ENCODE results near the gene DGLUCY.
A peak's percentile ranks its signal among the peaks of the same experiment; 100 is the strongest.
"Not testable (repeated sequence)": the region's sequence is repeated elsewhere in the genome, so short reads cannot be mapped to it uniquely, and the experiment has no call there.

Gene DGLUCY

DNA sequence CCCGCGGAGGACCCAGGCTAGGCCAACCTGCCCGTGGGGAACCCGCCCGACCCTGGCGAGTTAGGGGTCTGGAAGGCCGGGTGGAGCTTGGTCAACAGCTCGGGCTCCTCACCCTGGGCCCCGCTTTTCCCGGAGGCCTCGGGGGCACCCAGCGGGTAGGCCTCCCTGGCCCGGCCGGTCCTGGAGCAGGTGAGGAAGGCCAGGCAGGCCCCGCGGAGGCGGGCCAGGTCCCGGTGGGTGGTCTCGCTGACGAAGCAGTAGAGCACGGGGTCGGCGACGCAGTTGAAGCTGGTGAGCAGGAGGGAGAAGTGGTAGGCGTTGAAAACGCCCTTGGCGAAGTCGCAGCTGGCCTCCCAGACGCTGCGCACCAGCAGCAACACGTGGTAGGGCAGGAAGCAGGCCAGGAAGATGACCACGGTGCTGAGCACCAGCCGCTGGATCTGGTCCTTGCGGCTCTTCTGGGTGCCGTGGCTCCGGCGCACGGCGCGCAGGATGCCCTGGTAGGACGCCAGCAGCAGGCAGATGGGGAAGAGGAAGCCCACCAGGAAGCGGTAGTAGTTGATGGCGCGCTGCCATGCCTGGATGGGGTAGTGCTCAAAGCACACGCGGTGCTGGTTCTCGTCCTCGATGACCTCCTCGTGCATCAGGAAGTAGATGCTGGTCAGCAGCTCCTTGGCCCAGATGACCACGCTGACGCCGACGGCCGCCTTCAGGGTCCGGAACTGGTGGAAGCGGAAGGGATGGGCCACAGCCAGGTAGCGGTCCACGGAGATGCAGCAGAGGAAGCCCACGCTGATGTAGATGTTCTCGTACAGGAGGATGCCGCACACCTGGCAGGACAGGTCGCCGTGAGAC is 120.3 kb downstream of the DGLUCY start:
- no peak for DNase-seq (ENCODE audit: low read depth)

DNA sequence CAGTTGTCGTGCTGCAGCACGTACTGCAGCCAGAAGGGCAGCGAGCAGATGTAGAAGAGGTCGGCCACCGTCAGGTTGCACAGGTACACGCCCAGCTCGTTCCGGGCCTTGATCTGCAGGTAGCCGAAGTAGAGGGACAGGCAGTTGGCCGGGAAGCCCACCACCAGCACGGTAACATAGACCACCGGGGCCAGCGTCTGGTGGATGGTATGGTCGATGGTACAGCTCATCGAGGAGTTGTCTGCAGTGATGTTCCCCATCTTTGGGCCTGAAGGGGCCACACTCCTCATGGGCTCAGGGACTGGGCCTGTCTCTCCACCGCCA is 120.9 kb downstream of the DGLUCY start:
- DNase-seq (ENCODE audit: low read depth) = no peak

DNA sequence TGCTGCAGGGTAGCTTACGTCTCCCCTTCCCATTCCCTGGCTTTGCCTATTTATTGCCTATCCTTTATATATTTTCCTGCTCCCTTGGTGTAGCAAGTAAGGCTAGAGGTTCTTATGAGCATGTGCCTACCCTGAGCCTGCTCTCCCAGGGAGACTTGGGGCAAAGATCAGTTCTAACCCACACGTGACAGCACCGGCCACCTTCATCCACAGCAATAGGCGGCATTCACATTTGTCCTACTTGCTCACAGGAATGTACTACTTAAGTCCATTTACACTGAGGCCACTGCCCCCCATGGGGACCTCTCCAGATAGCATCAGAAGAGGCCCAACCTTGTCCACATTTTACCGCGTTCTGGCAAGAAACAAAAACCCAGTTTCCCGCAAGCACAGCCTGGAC is 122.0 kb downstream of the DGLUCY start:
- DNase-seq (ENCODE audit: low read depth) = no peak

- DNase-seq (ENCODE audit: low read depth) = no peak
Observed at GRCh38 chr14:91237219-91237618, 123.3 kb downstream of the DGLUCY start.

GRCh38 chr14:91238085-91238484 is 124.2 kb downstream of the DGLUCY start:
- DNase-seq (ENCODE audit: low read depth) = no peak

- no peak for DNase-seq (ENCODE audit: low read depth)
Observed at GRCh38 chr14:91238661-91239060, 124.8 kb downstream of the DGLUCY start.

DNA sequence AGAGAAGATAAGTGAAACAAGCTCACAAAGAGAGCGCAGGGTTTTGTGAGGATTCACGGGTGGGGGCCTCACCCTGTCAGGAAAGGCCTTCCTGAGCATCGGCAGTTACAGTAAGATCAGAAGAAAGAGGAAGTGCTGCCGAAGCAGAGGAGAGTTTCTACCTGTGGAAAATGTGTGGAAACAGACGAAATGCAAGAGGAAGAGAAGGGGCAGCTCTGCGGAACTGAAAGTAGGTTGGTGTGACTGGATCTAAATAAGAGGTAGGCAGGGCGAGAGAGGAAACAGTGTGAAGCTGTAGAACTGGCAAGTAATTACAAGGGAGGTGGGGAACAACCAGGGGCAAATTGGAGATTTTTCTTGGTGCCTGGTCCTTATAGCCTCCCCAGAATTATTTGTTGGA is 128.0 kb downstream of the DGLUCY start:
- no peak for DNase-seq (ENCODE audit: low read depth)

DNA sequence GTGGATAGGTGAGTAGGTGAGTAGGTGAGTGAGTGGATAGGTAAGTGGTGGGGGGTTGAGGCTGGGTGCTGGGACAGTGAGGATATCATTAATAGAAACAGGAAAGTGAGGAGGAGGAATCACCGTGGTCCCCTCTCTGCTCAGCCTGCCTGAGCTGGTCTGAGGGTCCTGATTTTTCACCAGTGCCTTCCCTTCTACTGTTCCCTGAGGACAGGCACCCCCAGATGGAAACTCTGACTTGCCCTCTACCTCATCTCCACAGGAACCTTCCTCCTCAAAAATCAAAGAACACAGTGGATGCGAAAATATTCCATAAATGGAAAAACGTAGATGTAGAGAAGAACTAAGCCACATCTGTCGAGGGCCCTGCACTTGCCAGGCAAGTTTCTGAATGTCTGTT is 128.8 kb downstream of the DGLUCY start:
- no peak for DNase-seq (ENCODE audit: low read depth)

- no peak for DNase-seq (ENCODE audit: low read depth)
Observed at GRCh38 chr14:91243074-91243471, 129.2 kb downstream of the DGLUCY start.

GRCh38 chr14:91244501-91244901 is 130.6 kb downstream of the DGLUCY start, which contains the start of gene GPR68:
Gene GPR68 (minus strand): TSS chr14:91244704. CDS start chr14:91235050, 9,654 bp downstream.
- DNase-seq (ENCODE audit: low read depth) = no peak

GRCh38 chr14:91245029-91245428 is 131.2 kb downstream of the DGLUCY start:
- DNase-seq (ENCODE audit: low read depth) = peak; percentile 37

DNA sequence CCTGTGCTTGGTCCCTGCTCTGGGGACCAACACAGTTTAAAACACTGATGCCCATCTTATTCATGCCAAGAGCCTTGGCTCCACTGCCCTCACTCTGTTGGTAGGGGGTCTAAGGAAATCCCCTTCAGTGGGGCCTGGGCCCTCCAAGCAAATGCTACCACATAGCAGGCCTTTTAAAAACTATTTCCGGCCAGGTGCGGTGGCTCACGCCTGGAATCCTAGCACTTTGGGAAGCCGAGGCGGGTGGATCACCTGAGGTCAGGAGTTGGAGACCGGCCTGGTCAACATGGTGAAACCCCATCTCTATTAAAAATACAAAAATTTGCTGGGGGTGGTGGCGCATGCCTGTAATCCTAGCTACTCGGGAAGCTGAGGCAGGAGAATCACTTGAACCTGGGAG is 131.7 kb downstream of the DGLUCY start:
- DNase-seq (ENCODE audit: low read depth) = not testable (repeated sequence)

DNA sequence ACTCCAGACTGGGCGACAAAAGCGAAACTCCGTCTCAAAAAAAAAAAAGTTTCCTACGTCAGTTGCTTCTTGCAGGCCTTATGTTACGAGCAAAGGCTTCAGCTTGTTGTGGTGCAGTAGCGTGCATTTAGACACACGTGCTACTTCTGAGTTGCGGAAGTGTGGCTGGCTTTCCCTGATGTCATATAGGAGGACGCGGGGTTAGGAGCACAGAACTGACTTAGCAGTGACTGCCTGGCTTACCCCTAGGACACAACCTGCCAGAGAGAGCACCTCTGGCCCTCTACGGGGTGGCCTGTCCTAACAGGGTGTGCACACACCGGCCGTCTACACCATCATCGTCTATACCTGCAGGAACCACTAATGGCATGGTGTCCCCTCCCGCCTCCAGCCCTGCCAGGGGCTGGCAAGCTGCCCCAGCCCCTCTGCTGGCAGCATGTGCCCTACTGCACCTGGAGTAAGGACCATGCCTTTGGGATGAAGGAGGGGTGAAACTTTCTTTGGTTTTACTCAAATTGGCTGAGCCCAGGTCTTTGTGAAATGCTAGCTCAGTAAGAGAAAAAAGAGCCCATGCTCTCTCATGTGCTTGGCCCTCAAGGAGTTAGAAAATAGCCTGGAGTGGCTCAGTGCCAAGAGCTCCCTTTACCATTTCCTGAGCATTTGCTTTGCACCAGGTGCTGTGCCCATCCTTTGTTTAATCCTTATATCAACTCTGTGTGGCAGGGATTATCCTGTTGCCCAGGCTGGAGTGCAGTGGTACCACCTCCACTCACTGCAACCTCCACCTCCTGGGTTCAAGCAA is 132.4 kb downstream of the DGLUCY start:
- DNase-seq (ENCODE audit: low read depth) = peak; percentile 51

DNA sequence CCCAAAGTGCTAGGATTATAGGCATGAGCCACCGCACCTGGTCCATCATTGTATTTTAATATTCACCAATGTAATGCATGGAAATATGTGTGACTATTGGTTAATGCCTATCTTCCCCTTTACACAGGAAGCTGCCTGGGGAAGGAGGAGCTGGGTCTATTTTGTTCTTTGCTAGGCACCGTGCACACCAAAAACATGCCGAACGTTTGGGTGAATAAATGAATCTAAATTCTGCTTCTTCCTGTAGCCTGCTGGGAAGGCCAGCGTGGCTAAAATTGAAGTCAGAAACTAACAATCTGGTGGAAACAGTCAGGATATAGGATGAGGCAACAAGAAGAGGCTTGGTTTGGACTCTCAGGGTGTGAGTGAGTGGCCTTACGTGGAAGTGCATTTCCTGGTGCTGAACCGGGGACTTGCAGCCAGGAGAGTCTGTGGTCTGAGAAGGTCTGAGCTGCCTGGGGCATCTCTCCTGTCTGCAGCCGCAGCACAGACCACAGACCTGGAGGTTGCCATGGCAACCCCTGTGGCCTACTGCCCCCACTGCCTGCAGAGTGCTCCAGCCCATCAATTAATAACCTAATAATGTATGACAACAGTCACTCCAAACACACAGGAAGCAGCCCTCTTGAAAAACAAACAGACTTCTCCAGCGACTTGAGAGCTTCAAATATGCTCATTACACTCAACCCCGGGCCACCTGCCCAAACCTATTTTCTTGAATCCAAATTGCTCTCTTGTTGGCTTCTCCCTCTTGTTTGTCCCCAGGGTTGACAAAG is 136.2 kb downstream of the DGLUCY start:
- DNase-seq (ENCODE audit: low read depth) = no peak

GRCh38 chr14:91250912-91251311 is 137.0 kb downstream of the DGLUCY start:
- DNase-seq (ENCODE audit: low read depth) = no peak

DNA sequence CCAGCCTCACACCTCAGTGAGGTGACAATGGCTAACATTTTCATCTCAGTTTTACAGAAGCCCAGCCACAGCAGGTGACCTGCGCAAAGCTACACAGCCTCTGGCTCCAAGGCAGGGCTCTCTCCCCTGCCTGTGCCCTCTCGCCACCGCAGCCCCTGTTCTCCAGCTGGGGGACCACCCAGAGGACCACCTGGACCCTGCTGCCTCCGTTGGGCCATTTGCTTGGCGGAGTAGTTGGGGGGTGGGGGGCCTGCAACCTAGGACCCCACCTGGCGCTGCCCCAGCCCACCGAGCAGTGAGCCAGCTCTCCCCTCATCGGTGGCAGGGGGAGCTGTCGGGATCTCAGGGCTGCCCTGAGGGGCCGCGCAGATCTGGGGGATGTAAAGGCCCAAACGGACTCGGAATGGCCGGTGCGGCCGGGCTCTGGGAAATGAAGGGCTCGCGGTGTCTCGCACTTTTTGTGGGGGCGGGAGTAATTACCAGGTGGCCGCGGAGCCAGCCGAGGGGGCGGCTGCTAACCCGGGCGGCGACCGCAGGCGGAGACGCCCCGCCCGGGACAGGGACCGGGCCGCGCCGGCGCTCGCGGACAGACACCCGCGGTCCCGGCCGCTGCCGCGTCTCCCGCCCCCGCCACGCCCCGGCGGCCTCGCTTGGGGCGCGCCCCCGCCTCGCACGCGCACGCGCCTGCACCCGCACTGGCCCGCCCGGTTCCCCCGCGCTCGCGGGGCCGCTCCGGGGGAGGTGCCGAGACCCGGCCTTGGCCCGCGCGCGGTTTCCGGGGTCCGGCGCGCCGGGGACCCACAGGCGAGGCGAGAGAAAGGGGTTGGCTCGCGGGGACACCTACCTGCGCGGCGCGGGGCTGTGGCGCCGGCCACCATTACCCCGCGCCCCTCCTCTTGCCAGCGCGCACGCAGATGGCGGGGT is 139.3 kb downstream of the DGLUCY start:
- no peak for DNase-seq (ENCODE audit: low read depth)

DNA sequence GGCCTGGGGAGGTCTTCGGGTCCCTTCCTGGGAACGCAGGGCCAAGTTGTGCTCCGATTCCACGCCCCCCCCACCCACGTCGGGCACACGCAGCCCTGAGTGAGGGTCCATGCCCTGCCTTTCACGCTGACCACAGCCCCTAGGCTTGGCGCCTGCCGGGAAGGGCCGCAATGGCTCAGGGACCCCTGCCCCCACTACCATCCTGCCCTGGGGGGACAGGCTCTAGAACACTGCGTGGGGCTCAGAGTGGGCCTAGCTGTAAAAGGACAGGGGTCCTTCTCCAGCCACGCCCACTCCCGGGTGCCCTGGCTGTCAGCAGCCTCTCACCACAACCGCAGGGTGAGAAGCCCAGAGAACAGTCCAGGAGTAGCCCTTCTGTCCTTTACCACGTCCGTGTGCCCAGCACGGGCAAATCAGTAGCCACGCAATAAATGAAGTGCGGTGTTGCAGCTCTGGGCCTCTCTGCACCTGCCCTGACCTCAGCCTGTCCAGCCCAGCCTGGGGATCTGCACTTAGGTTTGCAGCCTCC is 140.0 kb downstream of the DGLUCY start:
- DNase-seq (ENCODE audit: low read depth) = no peak

- no peak for DNase-seq (ENCODE audit: low read depth)
Observed at GRCh38 chr14:91254461-91254860, 140.6 kb downstream of the DGLUCY start.

GRCh38 chr14:91255026-91255695 is 141.3 kb downstream of the DGLUCY start:
- DNase-seq (ENCODE audit: low read depth) = no peak

- DNase-seq (ENCODE audit: low read depth) = no peak
Observed at GRCh38 chr14:91256661-91257060, 142.8 kb downstream of the DGLUCY start.
